ENCODE data around the gene ARID1B.

DNA sequence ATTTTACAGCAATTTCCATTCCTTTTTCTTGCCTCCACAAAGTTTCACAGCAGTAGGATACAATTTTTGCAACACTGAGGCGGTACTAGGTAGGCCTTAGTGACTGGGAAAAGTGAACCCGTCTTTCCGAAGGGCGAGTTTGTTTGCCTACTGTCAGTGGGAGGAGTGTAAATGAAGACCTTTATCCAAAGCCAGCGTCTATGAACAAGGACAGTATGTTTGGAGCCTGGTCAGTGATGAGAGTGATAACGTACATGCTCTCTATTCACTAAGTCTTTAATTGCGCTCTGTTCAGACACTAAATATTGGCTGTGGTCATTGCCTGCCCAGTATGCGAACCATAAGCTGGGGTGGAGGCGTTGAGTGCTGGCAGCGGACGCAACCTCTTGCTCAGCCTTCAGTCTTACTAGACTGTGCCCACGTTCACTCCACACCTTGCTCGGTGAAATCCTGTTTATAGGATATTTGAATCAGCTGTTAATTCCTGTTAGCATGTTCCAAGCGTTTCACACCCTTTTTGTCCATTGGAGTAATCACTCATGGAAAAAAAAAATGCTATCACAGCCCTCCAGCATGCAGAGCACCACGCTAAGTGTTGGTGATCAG, 400.7 kb downstream of the ARID1B start:
- TF ChIP-seq, protein P1, sequence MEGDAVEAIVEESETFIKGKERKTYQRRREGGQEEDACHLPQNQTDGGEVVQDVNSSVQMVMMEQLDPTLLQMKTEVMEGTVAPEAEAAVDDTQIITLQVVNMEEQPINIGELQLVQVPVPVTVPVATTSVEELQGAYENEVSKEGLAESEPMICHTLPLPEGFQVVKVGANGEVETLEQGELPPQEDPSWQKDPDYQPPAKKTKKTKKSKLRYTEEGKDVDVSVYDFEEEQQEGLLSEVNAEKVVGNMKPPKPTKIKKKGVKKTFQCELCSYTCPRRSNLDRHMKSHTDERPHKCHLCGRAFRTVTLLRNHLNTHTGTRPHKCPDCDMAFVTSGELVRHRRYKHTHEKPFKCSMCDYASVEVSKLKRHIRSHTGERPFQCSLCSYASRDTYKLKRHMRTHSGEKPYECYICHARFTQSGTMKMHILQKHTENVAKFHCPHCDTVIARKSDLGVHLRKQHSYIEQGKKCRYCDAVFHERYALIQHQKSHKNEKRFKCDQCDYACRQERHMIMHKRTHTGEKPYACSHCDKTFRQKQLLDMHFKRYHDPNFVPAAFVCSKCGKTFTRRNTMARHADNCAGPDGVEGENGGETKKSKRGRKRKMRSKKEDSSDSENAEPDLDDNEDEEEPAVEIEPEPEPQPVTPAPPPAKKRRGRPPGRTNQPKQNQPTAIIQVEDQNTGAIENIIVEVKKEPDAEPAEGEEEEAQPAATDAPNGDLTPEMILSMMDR (IDR thresholded peaks at IDR 0.05 in 8 of 11, conservative IDR thresholded peaks at IDR 0.05 in 3 of 11), result no peak
- TF ChIP-seq POLR2AphosphoS5 (IDR thresholded peaks at IDR 0.05), result no peak
- TF ChIP-seq POLR2A (IDR thresholded peaks at IDR 0.05), result no peak
